Omental fat pad (tissue), 4 donors: ENCODE results near the gene C1QTNF12. TPM values are rescaled to one million over a fixed set of nuclear protein-coding genes. Genes with fewer than 3 reads are reported as not detected.

Experiments
- ATAC-seq: fragments of 150-250 bp; one replicate; pipeline ENCODE4 v1.9.1; 2016; ENCODE audit warnings: mild to moderate bottlenecking, moderate library complexity; ENCODE audit not compliant: low FRiP score
- DNase-seq: peaks from one replicate; pipeline ENCODE4 v3.0.0-alpha.2; 2019; ENCODE audit warnings: low spot score
- CTCF ChIP-seq, 3 donors: fragments of 450-650 bp; IDR thresholded peaks; one replicate each; pipeline ENCODE4 v1.5.1; 2016 to 2017; ENCODE audit warnings: antibody characterized with exemption in 3 of 3, mild to moderate bottlenecking in 3 of 3, moderate library complexity in 2 of 3
- total RNA-seq, 4 donors: library from RNA; depleted of rRNA; stranded (reverse); fragments of >200 nt; gene quantifications; one replicate each; pipeline ENCODE4 v1.1.0, GENCODE V29; 2016

C1QTNF12 gene
- total RNA-seq, 4 donors from 2014 or later, result 1.0 to 5.2 (median 1.8) TPM; not detected in 1

GRCh38 chr1:1236176-1236763 is 10.3 kb downstream of the C1QTNF12 start:
- no peak for DNase-seq
- TF ChIP-seq CTCF (IDR thresholded peaks at IDR 0.05), result no peak
- no peak for ATAC-seq

GRCh38 chr1:1235016-1235744 is 11.3 kb downstream of the C1QTNF12 start:
- ATAC-seq, result no peak
- TF ChIP-seq CTCF (IDR thresholded peaks at IDR 0.05), result no peak
- DNase-seq, result no peak

- DNase-seq (no peak), ATAC-seq (no peak)
- TF ChIP-seq CTCF (IDR thresholded peaks at IDR 0.05), result no peak
Observed at GRCh38 chr1:1234180-1234808, 12.2 kb downstream of the C1QTNF12 start.

- ATAC-seq (no peak), DNase-seq (no peak)
- TF ChIP-seq CTCF (IDR thresholded peaks at IDR 0.05), result no peak
Observed at GRCh38 chr1:1233567-1233892, 13.0 kb downstream of the C1QTNF12 start.

GRCh38 chr1:1232796-1233566 is 13.5 kb downstream of the C1QTNF12 start:
- no peak for TF ChIP-seq CTCF (IDR thresholded peaks at IDR 0.05)
- ATAC-seq, result no peak
- no peak for DNase-seq

GRCh38 chr1:1232208-1232795 is 14.2 kb downstream of the C1QTNF12 start, which contains the start of gene B3GALT6:
Gene B3GALT6, plus strand, starts transcription at chr1:1232237. Its CDS starts 42 bp downstream, at chr1:1232279.
- no peak for ATAC-seq
- no peak for DNase-seq
- TF ChIP-seq CTCF (IDR thresholded peaks at IDR 0.05), result no peak
